Esophagus muscularis mucosa (tissue), 4 donors: Measurements from ENCODE around the gene SPOCK1. TPM values are rescaled to one million over a fixed set of nuclear protein-coding genes. Genes with fewer than 3 reads are reported as not detected.

Source experiments
- DNase-seq: peaks from one replicate; pipeline ENCODE4 v3.0.0-alpha.2; 2017; ENCODE audit errors: extremely low spot score
- H3K27ac ChIP-seq, 4 donors: fragments of 200-600 bp; sonication (generic); replicated peaks in 1 of 4; 1 replicate in 3 of 4; 2 replicates in 1 of 4; pipeline ENCODE4 v1.5.1; 2016 to 2019; ENCODE audit warnings: mild to moderate bottlenecking in 1 of 4
- H3K27me3 ChIP-seq, 4 donors: fragments of 200-600 bp; sonication (generic); one replicate each; pipeline versions ENCODE4 v1.5.1 to v1.6.0; 2016 to 2019
- H3K36me3 ChIP-seq, 4 donors: fragments of 200-600 bp; sonication (generic); one replicate each; pipeline ENCODE4 v1.5.1; 2016 to 2019
- H3K4me1 ChIP-seq, 4 donors: fragments of 200-600 bp; sonication (generic); one replicate each; pipeline ENCODE4 v1.5.1; 2016 to 2019
- H3K4me3 ChIP-seq, 4 donors: fragments of 200-600 bp; sonication (generic); 1 replicate in 2 of 4; 2 replicates in 2 of 4; pipeline ENCODE4 v1.5.1; 2016 to 2019; ENCODE audit warnings: mild to moderate bottlenecking in 4 of 4, moderate library complexity in 1 of 4
- H3K9me3 ChIP-seq, 4 donors: fragments of 200-600 bp; sonication (generic); 1 replicate in 3 of 4; 2 replicates in 1 of 4; pipeline ENCODE4 v1.5.1; 2016 to 2019
- CTCF ChIP-seq, 3 experiments: fragments of 200-600 bp in 2 of 3; fragments of 450-650 bp in 1 of 3; sonication (generic) in 2 of 3; IDR thresholded peaks; one replicate each; pipeline ENCODE4 v1.5.1; 2017 to 2019; ENCODE audit warnings: antibody characterized with exemption in 3 of 3, mild to moderate bottlenecking in 2 of 3, moderate library complexity in 1 of 3
- EP300 ChIP-seq: sonication (generic); formaldehyde crosslinking; IDR thresholded peaks from one replicate; pipeline ENCODE4 v1.6.1; 2017; ENCODE audit warnings: antibody characterized with exemption
- POLR2A ChIP-seq: fragments of 450-650 bp; IDR thresholded peaks from one replicate; pipeline ENCODE4 v1.6.1; 2017; ENCODE audit warnings: antibody characterized with exemption, moderate library complexity, mild to moderate bottlenecking, low read depth
- POLR2AphosphoS5 ChIP-seq, 2 donors: sonication (generic); formaldehyde crosslinking; IDR thresholded peaks; one replicate each; pipeline ENCODE4 v1.6.1; 2017; ENCODE audit warnings: antibody characterized with exemption in 2 of 2
- WGBS: methylation state at CpG from one replicate; pipeline ENCODE4 v1.1.5; 2018; 5-methylcytosine and 5-hydroxymethylcytosine counted together
- intact Hi-C: fragments of 100-400 bp; cut with DNase I; formaldehyde crosslinking; loops from one replicate; pipeline ENCODE4 v1.15.1; 2023
- total RNA-seq, 4 donors: library from RNA; depleted of rRNA; stranded (reverse); fragments of >200 nt; gene quantifications; one replicate each; pipeline versions ENCODE4 v1.1.0 to v1.2.1, GENCODE V29; 2016

The SPOCK1 gene
- total RNA-seq, 4 donors from 2014 or later = 39.0 to 52.4 (median 45.6) TPM

DNA sequence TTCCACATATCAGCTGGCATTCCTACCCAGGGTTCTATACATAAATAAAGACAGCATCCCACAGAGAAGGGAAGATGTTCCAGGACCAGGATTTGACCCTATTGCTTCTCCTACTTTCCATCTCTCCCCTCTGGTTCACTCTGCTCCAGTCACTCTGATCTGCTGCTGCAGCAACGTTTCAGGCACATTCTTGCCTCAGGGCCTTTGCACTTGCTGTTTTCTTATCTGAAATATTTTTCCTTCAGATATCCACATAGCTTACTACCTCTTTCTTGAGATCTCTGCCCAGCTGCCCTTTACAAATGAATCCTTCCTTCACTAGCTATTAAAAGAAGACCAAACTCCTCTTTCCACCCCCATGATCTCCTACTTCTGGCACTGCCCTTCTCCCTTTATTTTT, 204.5 kb downstream of the SPOCK1 start:
- H3K4me1 ChIP-seq = no peaks in the 10 kb centered on the region
- no peaks in the 10 kb centered on the region for H3K9me3 ChIP-seq
- DNase-seq = no peak
- intact Hi-C loops = no loop called here
- H3K36me3 ChIP-seq = no peaks in the 10 kb centered on the region
- no peak for TF ChIP-seq POLR2A
- no peak for TF ChIP-seq CTCF (IDR thresholded peaks at IDR 0.05)
- TF ChIP-seq POLR2AphosphoS5 (IDR thresholded peaks at IDR 0.05) = no peak
- TF ChIP-seq EP300 = no peak
- no peak overlapping the region for H3K4me3 ChIP-seq
- no peaks in the 10 kb centered on the region for H3K27me3 ChIP-seq
- WGBS = 77% methylated on average over 1 of the region's 1 CpG
- no peak overlapping the region for H3K27ac ChIP-seq

DNA sequence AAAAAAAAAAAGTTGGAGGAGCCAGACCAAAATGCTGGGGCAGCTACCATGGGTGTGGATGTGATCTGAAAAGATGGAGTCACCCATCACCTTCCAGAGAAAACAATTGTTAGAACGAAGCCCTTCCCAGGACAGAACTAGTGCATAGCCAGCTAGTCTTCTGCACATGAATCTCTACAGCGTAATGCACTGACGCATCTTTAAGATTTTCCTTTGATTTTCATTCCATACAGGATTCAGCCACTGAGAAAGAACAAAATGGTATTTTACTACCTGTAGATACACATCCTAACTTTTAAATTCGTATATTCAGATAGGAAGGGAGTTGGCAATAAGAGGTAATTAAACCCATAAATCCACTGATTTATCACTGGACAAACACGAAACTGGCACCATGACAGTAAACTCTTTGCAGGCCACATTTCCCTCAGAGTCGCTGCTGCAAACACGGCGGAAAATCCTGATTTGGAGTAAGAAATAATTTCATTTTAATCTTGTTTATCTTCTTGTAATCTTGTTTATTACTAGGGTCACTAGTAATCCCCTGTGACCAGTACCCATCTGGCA, 206.6 kb downstream of the SPOCK1 start:
- intact Hi-C loops = no loop called here

DNA sequence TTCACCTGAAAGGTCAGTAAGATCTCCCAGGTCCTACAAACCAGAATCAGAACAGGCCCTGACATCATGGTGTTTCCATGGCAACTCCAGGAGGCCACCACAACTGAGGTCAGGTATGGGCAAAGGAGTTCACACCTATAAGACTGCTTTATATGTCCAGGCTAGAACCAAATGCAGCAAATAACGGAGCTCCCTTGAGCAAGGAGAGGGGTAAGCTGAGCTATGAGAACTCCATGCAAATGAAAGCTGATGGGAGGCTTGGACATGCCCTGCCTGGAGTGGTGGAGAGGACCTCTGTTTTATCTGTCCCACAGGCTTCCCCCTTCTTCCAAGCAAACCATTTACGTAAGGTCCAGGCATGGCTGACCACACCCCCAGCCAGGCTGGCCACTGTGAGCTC, 207.7 kb downstream of the SPOCK1 start:
- H3K36me3 ChIP-seq = no peaks in the 10 kb centered on the region
- H3K9me3 ChIP-seq = no peaks in the 10 kb centered on the region
- no peaks in the 10 kb centered on the region for H3K4me1 ChIP-seq
- no peak for DNase-seq
- intact Hi-C loops = no loop called here
- no peak overlapping the region for H3K4me3 ChIP-seq
- no peak for TF ChIP-seq CTCF (IDR thresholded peaks at IDR 0.05)
- TF ChIP-seq POLR2AphosphoS5 (IDR thresholded peaks at IDR 0.05) = no peak
- TF ChIP-seq POLR2A = no peak
- no peak for TF ChIP-seq EP300
- H3K27ac ChIP-seq = no peak overlapping the region
- no peaks in the 10 kb centered on the region for H3K27me3 ChIP-seq
- 64% methylated on average over 2 of the region's 2 CpGs for WGBS

More for the DNA sequence above, 206.6 kb downstream of the SPOCK1 start:
- no peaks in the 10 kb centered on the region for H3K4me1 ChIP-seq
- no peaks in the 10 kb centered on the region for H3K27me3 ChIP-seq
- WGBS = 81% methylated on average over 8 of the region's 8 CpGs
- DNase-seq = no peak
- no peak overlapping the region for H3K4me3 ChIP-seq
- H3K27ac ChIP-seq = no peak overlapping the region
- no peak for TF ChIP-seq EP300
- no peak for TF ChIP-seq POLR2A
- no peak for TF ChIP-seq CTCF (IDR thresholded peaks at IDR 0.05)
- TF ChIP-seq POLR2AphosphoS5 (IDR thresholded peaks at IDR 0.05) = no peak
- H3K9me3 ChIP-seq = no peaks in the 10 kb centered on the region
- no peaks in the 10 kb centered on the region for H3K36me3 ChIP-seq

GRCh38 chr5:137291031-137291430, 208.1 kb downstream of the SPOCK1 start:
- WGBS = 76% methylated on average over 1 of the region's 1 CpG
- TF ChIP-seq POLR2AphosphoS5 (IDR thresholded peaks at IDR 0.05) (no peak), POLR2A (no peak), EP300 (no peak), CTCF (IDR thresholded peaks at IDR 0.05) (no peak)
- intact Hi-C loops = no loop called here
- Histone ChIP-seq H3K4me1 (no peaks in the 10 kb centered on the region), H3K9me3 (no peaks in the 10 kb centered on the region), H3K36me3 (no peaks in the 10 kb centered on the region), H3K27me3 (no peaks in the 10 kb centered on the region), H3K4me3 (no peak overlapping the region), H3K27ac (no peak overlapping the region)
- no peak for DNase-seq

DNA sequence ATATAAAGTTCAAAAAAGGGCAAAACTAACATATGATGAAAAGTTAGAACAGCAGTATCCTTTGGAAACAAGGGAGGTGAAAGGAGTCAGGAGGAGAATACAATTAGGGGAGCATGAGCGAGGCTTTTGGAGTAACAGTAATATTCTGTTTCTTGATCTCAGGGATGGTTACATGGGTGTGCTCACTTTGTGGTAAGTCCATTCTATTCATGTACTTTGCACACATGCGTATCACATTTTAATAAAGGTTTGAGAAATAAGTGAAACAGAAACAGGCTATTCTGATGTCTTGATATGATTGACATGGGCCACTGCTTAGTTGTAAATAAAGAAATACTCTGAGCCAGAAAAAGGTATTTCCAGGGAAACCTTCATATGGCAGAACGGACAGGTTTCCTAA, 208.8 kb downstream of the SPOCK1 start:
- no peak for TF ChIP-seq EP300
- no peak for TF ChIP-seq POLR2AphosphoS5 (IDR thresholded peaks at IDR 0.05)
- TF ChIP-seq CTCF (IDR thresholded peaks at IDR 0.05) = no peak
- no peak for TF ChIP-seq POLR2A
- no peak for DNase-seq
- 94% methylated on average over 3 of the region's 3 CpGs for WGBS

More for the DNA sequence above, 208.8 kb downstream of the SPOCK1 start:
- H3K27ac ChIP-seq = no peak overlapping the region
- no peak overlapping the region for H3K4me3 ChIP-seq
- no peaks in the 10 kb centered on the region for H3K9me3 ChIP-seq
- no peaks in the 10 kb centered on the region for H3K4me1 ChIP-seq
- intact Hi-C loops = no loop called here
- H3K36me3 ChIP-seq = no peaks in the 10 kb centered on the region
- H3K27me3 ChIP-seq = no peaks in the 10 kb centered on the region
